ENCODE results near the gene BMAL1.
A peak's percentile ranks its signal among the peaks of the same experiment; 100 is the strongest.

BMAL1 gene

DNA sequence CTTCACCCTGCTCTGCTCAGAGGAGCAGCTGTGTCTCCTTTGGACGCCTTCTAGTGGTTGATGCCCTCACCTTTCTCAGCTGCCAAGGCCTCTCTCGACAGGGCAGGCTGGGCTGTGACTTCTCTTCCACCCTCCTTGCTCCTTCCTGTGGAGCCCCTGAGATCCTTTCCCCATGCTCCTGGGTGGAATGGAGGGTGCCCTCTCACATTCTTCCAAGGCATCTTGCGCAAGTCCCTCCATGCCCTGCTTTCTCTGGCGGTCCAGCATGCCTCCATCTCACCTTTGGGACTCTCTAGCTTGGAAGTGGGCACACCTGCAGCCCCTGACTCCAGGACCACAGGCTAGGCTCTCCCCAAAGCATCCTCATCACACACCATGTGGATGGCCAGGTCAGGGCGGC, 68.9 kb downstream of the BMAL1 start:
- DNase-seq = no peak

DNA sequence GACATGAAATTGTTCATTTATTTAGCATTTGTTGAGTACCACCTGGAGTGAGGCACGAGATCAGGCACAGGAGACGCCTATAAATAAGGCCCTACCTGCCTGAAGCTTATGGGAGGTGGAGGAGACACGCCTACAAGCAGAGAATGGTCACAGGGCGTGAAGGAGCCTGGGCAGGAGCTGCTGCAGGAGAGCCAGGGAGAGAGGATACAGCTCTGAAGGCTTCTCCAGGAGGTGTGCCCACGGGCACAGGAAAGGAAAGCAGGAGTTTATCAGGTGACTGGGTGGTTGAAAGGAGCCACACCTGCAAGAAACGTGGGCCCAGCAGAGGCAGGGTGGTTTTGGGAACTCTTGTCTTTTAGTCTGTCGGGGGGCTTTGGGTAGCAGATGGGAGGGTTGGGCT, 70.3 kb downstream of the BMAL1 start:
- no peak for DNase-seq

DNA sequence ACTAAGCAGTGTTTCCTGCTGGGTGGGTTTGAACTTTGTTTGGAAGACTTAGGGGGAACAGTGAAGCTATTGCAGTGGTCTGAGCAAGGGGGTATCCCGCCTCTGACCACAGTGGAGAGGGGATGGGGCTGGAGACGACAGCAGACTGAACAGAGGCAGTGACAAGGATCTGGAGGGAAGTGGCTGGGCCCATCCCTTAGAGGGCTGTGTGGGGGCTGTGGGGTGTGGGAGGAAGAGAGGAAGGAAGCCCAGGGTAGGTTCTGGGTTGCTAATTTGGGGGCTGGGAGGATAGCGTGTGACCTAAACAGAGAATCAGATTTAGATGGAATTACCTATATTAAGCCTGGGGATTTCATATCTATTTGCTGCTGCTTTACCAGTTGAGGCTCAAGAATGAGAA, 70.7 kb downstream of the BMAL1 start:
- no peak for DNase-seq

DNA sequence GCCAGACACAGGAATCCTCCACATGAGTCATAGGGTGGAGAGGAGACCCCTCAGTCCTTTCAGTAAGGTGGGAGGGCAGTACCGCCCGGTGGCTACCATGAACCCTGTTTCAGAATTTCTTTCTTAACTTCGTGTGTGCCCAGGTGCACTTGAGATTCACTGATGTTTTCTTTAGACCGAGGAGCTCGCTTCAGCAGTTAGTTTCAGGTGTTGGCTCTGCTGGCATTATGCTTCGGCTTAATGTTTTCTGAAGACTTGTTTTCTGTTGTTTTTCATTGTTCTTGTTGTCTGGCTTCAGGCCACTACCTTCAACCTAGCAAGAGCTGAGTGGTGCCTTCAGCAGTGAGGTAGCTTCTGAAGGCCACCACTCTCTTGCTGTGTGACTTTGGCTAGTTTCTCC, 71.5 kb downstream of the BMAL1 start:
- no peak for DNase-seq

DNA sequence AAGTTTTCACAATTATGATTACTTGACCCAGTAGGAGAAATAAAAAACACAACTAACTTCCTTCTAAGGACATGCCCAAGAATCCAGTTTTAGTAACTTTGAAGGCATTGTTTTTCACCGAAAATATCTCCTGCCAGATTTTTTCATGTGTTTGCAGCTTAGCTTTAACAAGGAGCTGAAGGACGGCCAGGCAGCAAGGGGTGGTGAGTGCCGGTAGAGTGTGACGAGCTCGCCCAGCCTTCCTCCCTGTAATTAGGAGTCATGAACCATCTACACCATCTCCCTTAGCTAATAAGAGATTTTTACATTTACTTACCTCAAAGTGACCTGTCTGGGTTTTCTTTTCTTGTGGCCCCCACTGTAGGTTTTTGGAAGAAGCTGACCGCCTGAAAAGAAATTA, 72.0 kb downstream of the BMAL1 start:
- no peak for DNase-seq

DNA sequence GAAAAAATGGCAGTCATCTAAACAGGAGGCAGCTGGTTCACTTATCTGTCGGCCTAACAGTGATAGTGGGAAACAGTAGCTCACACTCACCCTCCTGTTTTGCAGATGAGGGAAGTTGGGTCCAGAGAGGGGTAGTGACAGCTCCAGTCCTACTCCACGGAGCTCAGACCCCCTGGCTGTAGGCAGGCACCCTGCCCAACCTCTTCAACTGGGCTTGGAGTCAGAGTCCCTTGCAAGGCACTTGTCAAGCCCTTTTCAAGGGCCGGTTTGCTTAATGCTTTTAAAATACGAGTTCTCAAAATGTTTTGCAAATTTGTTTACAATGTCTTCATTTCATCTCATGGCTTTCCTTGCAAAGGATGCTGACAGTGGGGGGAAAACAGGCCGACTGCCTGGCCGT, 75.1 kb downstream of the BMAL1 start:
- DNase-seq = no peak

DNA sequence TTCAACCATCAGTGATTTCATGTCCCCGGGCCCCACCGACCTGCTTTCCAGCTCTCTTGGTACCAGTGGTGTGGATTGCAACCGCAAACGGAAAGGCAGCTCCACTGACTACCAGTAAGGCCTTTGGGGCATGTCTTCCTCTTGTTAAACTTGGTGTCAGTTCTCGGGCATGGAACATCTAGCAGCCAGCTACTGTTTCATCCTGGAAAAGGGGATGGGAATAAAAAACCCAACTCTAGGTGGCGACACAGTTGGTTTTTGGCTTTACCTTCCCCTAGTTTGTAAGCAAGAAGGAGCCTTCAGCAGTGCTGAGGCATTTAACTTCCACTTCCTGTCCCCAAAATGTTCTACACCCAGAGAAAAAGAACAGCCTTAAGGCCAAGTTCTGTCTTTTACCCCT, 76.7 kb downstream of the BMAL1 start:
- no peak for DNase-seq

DNA sequence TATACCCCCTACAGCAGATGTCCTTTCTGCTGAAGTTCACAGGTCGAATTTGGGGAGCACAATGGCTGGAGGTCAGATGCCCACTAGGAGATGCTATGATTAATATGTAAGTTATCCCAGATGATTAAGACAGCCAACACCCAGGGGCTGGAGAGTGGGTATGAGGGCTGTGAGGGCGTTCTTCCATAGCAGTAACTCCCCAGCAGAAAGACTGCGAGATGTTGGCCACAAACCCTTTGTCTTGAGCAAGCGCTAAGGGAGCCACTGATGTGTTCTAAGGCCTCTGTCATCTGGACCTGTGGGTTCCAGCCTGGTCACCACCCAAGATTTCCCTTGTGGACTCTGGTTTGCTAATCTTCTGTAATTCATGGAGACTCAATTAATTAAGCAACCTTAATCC, 77.6 kb downstream of the BMAL1 start:
- DNase-seq = no peak

DNA sequence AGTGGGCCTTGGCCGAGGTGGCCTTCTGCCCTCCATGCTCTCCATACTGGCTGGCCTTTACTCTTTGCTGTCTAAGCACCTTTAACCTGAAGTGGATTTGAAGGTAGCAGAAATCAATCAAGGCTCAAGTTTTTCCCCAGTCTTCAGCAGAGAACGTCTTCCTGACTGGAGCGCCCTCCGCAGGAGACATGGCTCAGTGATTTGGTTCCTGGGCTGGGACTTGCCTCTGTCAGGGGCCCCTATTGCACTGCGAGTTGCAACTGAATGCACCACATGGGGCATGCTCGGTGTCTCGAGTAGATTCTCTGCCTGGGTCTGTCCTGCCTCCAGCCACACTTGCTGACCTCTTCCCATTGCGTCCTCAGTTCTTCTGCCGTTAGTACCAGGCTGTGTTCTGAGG, 79.6 kb downstream of the BMAL1 start:
- DNase-seq = no peak

DNA sequence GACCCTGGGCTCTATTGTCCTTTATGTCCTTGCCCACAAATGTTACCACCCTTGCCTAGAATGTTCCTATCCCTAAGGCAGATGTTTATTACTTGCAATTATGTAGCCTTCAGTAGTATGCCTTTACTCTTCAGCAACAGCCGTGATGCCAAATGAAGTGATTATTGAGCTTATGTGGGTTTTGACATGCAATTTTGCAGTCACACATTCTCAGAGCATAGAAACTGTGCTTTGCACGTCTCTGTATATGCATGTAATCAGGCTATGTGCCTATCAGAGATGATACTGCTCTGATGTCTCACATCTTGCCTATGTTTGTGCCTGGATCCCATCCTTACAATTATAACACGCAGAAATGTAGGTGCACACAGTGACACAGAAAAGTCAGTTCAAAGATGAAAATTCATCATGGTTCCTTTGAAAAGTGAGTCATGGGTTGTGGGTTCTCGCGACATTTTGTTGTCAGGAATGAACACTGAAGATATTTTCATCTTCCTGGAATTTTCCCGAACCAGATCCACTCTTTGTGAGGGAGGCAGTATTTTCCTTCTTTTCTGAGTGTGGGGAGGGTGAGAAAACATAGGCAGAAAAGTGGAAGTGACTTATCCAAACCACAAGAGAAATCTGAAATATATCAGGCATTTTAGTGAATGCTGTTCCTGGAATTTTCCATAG, 81.1 kb downstream of the BMAL1 start:
- no peak for DNase-seq

DNA sequence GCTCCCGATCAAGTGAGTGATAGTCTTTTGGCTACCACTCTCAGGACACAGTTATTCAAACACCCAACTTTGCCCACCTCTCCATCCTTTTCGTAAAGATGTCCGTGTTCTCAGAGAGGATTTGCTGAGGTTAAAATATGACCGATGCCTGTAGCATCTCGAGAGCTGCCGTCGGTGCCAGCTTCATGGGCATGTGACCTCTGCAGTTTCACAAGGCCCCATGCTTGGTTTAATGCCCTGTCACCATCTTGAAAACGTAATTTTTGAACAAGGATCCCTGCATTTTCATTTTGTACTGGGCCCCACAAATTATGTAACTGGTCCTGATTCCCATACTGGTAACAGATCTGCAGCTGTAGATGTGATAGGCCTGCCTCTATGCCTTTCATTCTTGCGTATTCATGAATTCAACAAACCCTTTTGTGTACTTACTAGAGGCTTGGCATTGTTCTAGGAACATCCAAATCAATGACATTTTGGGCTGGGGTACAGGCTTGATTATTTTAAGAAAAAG, 85.1 kb downstream of the BMAL1 start:
- no peak for DNase-seq

DNA sequence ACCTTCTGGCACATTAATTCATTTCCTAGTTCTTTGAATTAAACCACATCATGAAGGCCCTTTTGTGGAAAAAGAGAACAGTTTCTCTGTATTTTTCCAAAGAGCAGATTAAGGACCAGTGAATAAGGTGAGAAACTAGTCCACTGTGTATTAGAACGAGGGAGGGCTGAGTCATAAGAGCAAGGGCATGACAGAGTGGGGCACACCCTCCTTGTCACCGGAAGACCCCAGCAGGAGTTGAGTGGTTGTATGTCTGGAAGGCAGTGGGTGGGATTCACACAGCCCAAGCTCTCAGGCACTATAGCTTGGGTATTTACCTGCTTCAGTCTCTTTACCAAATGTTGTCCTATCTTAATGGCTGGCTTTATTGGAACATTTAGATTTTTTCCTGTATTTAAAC, 86.8 kb downstream of the BMAL1 start:
- no peak for DNase-seq

DNA sequence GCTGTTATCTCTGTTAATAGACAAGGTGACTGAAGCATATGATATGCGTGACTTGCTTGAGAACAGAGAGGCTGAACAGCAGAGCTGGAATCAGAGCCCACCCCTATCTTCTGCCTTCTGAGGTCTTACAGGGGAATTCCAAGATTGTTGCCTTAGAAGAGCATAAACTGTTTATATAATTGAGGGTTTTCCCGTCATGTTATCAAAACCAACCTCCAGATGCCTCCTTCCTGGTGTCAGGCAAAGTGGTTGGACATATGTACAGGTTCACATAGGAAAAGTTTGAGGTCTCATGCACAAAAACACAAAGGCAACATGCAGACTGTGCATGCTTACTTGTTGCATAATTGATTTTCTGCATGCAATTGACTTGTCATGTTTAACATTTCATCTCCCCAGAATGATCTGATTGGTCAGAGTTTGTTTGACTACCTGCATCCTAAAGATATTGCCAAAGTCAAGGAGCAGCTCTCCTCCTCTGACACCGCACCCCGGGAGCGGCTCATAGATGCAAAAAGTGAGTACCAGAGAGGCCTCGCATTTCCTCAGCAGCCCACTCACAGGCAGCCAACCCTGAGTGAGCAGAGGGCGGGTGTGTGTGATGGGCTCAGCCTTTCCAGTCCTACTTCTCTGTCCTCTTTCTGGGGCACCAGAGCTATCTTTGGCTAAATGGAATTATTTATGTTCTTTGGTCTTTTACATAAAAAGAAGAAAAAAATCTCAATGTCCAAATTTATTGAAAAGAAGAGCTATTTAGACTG, 88.9 kb downstream of the BMAL1 start:
- no peak for DNase-seq

DNA sequence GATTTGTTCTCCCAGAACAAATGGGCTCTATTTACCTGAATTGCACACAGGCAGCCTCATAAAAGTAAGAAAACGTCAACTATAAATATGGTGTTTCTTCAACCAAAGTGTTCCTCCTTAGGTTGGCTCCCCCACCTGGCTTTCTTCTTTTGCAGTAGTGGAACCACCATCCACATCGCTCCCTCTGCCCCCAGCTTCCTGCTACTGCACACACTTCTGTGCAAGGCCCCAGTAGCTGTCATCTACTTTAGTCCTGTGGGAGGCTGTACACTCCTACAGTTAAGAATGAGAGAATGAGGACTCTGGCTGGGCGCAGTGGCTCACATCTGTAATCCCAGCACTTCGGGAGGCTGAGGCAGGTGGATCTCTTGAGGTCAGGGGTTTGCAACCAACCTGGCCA, 89.5 kb downstream of the BMAL1 start:
- DNase-seq = no peak

DNA sequence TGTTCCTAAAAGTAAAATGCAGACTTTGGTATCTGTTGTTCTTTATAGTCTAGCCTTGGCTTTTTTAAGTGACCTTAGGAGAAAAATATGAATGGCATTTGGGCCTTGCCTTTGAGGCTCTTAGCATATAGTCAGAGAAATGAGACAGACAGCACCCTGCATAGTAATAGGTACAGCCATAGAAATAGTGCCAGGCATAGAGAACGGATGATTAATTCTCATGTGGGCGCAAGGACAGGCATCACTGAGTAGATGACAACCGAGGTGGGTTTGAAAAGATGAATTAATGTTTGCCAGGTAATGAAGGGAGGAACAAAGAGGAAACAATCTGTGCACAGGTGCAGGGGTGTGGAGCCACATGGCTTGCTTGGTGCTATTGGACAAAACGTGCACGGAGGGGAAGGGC, 90.5 kb downstream of the BMAL1 start:
- DNase-seq = no peak

DNA sequence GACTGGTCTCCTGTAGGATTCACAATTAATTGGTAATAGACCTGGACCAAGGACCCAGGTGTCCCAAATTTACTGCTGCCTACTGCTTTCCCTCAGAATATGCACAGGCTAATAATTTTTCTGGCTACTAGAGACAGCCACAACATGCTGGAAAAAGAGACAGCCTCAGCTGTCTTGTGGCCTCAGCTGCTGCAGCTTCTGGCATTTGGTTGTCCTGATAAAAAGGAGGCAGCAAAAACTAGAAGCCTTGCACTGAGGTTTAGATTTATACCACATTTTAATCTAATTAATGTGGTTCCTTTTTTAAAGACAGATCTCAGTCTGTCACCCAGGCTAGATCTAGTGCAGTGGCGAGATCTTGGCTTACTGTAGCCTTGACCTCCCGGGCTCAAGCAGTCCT, 95.6 kb downstream of the BMAL1 start:
- DNase-seq = no peak

DNA sequence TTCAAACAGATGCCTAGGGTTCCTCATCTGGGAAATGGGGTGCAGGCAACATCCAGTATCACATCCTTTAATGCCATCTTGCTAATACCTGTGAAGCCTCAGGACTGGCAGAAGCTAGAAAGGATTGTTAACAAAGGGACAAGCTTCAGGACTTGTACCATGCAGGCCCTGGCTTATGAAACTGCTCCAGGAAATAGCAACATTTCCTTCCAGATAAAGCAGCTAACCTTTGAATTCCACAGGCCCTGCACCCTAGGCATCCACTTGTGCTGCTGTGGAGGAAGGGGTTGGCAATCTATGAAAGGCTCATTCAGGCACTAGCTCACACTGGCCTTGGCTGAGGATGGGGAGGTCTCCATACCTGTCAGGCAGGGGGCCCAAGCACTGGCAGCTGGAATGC, 98.2 kb downstream of the BMAL1 start:
- no peak for DNase-seq

DNA sequence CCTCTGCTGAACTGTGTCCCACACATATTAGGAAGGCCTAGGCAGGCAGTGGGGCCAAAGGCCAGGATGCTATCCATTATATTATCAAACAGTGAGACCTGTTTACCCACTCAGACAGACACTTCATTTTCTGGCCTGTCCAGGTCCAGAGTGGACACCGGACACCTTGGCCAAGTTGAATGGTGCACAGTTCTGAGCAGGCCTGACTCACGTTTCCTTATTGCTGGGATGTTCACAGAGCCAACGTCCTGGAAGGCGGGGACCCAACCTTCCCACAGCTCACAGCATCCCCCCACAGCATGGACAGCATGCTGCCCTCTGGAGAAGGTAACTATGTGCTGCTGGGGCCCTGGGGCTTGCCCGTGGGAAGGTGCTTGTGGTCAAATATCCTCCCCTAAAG, 98.8 kb downstream of the BMAL1 start:
- no peak for DNase-seq

DNA sequence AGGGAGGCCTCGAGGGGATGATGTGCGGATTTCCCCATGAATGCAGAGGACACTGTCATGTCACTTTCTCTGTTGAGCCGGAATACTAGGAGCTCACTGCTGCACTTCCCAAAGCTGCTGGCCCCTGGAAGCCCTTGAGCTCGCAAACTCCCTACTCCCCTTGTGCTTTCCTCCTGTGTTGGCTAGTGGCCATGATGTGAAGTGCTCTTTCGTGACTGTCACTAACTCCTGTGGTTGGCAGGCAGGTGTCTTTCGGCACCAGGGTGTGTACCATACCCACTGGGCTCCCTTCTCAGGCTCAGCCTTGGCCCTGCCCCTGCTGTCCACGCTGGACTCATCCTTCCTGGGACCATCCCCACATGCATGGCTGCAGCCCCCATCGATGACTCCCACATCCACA, 99.2 kb downstream of the BMAL1 start:
- no peak for DNase-seq

DNA sequence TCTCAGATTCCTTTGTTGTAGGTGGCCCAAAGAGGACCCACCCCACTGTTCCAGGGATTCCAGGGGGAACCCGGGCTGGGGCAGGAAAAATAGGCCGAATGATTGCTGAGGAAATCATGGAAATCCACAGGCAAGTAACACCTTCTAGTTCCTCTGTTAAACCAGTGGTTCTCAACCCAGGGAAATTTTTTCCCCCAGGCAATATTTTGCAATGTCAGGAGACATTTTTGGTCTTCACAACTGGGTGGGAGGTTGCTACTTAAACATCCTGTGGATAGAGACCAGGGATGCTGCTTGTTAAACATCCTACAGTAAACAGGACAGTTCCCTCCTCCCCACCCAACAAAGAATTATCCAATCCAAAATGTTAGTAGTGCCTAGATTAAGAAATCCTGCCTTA, 100.7 kb downstream of the BMAL1 start:
- no peak for DNase-seq

DNA sequence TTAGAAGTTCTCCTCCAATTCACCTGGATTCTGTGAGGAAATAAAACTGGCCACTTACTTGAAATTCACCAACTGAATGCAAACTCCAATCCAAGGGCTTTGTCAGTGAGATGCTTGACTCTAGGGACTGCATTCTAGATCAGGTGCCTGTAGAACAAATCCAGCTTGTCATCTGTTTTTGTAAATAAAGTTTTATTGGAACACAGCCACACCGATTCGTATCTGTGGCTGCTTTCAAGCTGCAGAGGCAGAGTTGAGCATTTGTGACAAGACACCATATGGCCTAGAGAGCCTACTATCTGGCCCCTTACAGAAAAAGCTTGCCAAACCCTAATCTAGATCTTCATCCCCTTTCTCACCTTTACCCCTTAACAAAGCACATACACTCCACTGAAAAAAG, 103.1 kb downstream of the BMAL1 start:
- no peak for DNase-seq

DNA sequence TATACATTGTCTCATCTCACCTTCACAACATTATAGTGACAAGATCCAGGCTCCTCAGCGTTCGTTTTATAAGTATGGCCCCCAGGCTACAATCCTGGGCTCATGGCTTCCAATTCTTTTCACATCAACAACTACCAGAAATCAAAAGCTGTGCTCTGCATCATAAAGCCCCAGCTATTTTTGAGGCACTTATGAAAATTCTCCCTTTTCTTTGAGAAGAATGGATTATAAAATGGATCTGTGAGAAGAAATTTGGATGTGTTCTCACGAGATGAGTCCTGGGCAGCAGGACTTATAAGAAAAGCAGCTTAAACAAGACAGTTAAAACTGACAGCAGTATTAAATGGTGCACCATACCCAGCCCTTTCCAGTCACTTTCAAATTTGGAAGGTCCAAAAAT, 105.2 kb downstream of the BMAL1 start:
- no peak for DNase-seq

DNA sequence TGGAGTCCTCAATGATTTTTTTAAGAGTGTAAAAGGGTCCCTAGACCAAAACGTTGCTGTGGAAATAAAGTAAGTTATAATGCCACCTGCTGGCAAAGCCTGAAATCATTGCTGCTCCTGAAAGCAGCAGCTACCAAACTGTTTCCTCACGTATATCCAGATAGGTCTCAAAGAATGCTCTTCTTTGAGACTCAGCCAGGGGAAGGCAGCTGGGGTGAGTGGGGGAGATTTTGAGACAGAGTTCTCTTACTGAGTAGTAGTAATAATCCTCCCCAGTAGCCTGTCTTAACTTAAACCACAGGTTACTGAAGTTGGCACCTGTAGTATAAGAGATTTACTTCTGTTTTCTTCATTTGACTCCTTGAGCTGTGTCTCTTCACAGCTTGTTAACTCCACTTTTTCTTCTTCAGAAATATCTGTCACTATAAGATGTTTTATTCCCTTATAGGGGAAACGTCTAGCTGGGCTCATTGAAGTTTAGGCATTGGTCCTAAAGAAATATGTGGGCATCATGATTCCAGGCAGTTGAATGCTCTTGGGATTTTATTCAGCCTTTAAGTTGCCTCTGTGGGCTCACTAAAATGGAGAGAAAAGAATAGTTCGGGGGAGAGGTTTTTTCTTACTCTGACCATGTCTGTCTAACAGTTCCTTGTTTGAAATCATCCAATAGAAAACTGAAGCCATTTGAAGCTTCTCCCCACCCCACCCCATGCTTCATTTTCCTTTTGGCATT, 107.5 kb downstream of the BMAL1 start:
- peak; percentile 28 to 40 for DNase-seq

DNA sequence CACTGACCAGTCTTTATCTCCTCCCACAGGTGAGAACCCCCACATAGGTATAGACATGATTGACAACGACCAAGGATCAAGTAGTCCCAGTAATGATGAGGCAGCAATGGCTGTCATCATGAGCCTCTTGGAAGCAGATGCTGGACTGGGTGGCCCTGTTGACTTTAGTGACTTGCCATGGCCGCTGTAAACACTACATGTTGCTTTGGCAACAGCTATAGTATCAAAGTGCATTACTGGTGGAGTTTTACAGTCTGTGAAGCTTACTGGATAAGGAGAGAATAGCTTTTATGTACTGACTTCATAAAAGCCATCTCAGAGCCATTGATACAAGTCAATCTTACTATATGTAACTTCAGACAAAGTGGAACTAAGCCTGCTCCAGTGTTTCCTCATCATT, 109.0 kb downstream of the BMAL1 start:
- no peak for DNase-seq
